ENCODE measurements around the gene ST6GALNAC3. TPM values are rescaled to one million over a fixed set of nuclear protein-coding genes. Genes with fewer than 3 reads are reported as not detected.

ST6GALNAC3 gene
- polyA plus RNA-seq, 2 donors, result 0.27 to 0.29 TPM

DNA sequence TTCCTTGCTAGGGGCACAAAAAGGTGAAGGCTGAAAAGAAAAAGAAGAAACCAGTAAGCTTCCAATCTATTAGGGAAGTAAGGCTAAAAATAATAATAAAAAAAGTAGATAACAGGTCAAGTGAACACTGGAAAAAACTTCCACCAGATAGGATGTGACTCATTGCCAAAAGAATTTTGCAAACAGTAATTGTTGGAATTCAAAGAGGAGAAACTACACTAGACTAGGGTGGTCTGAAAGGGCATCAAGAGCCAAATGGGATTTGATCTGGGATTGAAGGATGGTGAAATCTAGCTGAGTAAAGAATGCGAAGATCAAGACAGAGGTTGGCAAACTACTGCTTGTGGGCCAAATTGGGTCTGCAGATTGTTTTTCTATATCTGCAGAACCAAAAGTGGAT is 6.0 kb upstream of the ST6GALNAC3 start:
- no peak overlapping the region for H3K4me3 ChIP-seq (ENCODE audit: low read depth in 1 of 2, low read length in 2 of 2)
- H3K27me3 ChIP-seq (ENCODE audit: control insufficient read depth in 1 of 2, insufficient read depth in 2 of 2, low read length in 2 of 2), result no peaks in the 10 kb centered on the region
- H3K4me1 ChIP-seq (ENCODE audit: control insufficient read depth in 2 of 2, insufficient read depth in 2 of 2, low read length in 1 of 2), result no peaks in the 10 kb centered on the region
- H3K27ac ChIP-seq (ENCODE audit: low read depth in 2 of 2, low read length in 1 of 2), result no peak overlapping the region
- H3K36me3 ChIP-seq (ENCODE audit: control insufficient read depth in 2 of 2, insufficient read depth in 2 of 2, low read length in 1 of 2), result no peaks in the 10 kb centered on the region
- no peaks in the 10 kb centered on the region for H3K9me3 ChIP-seq (ENCODE audit: control insufficient read depth in 2 of 2, insufficient read depth in 1 of 2, low read depth in 1 of 2, low read length in 1 of 2)
- WGBS, 2 donors, result 59 to 77% methylated on average over 1 of the region's 1 CpG

DNA sequence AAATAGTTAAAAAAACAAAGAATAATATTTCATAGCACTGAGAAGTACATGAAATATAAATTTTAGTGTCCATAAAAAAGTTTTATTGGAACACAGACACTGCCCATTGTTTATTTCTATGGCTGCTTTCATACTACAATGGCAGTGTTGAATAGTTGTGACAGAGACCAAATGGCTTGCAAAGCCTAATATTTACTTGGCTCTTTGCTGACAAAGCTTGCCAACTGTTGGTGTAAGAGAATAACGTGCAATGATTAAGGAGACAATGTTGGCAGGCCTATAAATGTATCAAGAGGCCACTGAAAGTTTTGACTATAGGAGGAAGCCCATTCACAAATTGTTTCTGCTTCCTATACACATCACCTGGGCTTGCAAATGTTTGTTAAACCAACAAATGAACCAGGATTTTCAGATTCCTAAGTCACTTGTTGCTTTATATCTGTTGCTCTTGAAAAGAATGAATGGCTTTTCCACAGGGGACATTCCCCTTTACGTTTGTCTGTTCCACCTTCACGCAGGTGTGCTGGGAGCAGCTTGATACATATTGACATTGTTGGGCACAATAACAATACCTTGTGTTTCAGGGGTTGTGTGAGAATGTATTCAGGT is 5.5 kb upstream of the ST6GALNAC3 start:
- no peak overlapping the region for H3K27ac ChIP-seq (ENCODE audit: low read depth in 2 of 2, low read length in 1 of 2)

DNA sequence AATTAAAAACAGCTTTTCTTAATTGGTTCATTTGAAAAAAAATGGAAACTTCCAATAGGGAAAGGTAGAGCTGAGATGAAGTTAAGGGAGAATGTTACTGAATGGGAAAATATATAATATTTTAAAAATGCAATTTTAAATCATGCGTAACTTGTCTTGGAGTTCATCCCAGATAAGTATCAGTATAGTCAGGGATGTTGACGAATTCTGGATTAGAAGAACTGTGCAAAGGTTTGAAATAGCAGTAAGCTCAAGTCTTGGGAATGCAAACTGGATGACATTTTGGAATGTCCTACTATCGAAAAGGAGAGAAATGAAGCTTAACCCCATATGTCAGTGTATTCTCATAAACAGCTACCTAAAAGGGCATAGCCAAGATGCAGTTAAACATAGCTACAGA is 4.0 kb upstream of the ST6GALNAC3 start:
- no peaks in the 10 kb centered on the region for H3K27me3 ChIP-seq (ENCODE audit: control insufficient read depth in 1 of 2, insufficient read depth in 2 of 2, low read length in 2 of 2)
- H3K27ac ChIP-seq (ENCODE audit: low read depth in 2 of 2, low read length in 1 of 2), result no peak overlapping the region
- H3K9me3 ChIP-seq (ENCODE audit: control insufficient read depth in 2 of 2, insufficient read depth in 1 of 2, low read depth in 1 of 2, low read length in 1 of 2), result no peaks in the 10 kb centered on the region
- no peaks in the 10 kb centered on the region for H3K36me3 ChIP-seq (ENCODE audit: control insufficient read depth in 2 of 2, insufficient read depth in 2 of 2, low read length in 1 of 2)
- peaks cover 0 to 2% of the 10 kb centered on the region in 2 donors for H3K4me1 ChIP-seq (ENCODE audit: control insufficient read depth in 2 of 2, insufficient read depth in 2 of 2, low read length in 1 of 2)
- H3K4me3 ChIP-seq (ENCODE audit: low read depth in 1 of 2, low read length in 2 of 2), result no peak overlapping the region
- 47 to 70% methylated on average over 3 of the region's 3 CpGs for WGBS, 2 donors

More for the DNA sequence above, 5.5 kb upstream of the ST6GALNAC3 start:
- H3K27me3 ChIP-seq (ENCODE audit: control insufficient read depth in 1 of 2, insufficient read depth in 2 of 2, low read length in 2 of 2), result no peaks in the 10 kb centered on the region
- no peaks in the 10 kb centered on the region for H3K9me3 ChIP-seq (ENCODE audit: control insufficient read depth in 2 of 2, insufficient read depth in 1 of 2, low read depth in 1 of 2, low read length in 1 of 2)
- no peak overlapping the region for H3K4me3 ChIP-seq (ENCODE audit: low read depth in 1 of 2, low read length in 2 of 2)
- 51 to 52% methylated on average over 3 of the region's 3 CpGs for WGBS, 2 donors
- no peaks in the 10 kb centered on the region for H3K36me3 ChIP-seq (ENCODE audit: control insufficient read depth in 2 of 2, insufficient read depth in 2 of 2, low read length in 1 of 2)
- H3K4me1 ChIP-seq (ENCODE audit: control insufficient read depth in 2 of 2, insufficient read depth in 2 of 2, low read length in 1 of 2), result no peaks in the 10 kb centered on the region

DNA sequence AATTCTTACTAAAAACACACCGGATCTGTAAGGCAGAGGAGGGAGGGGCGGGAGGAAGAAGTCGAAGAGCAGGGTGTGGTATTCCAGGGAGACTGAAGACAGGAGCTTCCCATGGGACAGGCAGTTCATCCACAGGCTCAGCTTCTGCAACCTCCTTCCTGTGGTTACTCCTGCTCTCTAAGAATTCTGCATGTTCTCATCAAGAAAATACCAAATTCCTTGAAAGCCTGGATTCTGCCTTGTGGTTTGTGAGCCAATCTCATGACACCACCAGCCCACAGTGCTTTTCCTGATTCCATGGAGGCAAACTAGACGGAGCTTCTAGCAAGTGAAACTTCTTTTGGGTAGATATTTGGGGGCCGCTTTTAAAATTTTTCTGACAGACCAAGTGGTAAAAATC is 1.1 kb upstream of the ST6GALNAC3 start:
- Histone ChIP-seq H3K27me3 (ENCODE audit: control insufficient read depth in 1 of 2, insufficient read depth in 2 of 2, low read length in 2 of 2) (no peaks in the 10 kb centered on the region), H3K36me3 (ENCODE audit: control insufficient read depth in 2 of 2, insufficient read depth in 2 of 2, low read length in 1 of 2) (no peaks in the 10 kb centered on the region), H3K4me3 (ENCODE audit: low read depth in 1 of 2, low read length in 2 of 2) (no peak overlapping the region), H3K4me1 (ENCODE audit: control insufficient read depth in 2 of 2, insufficient read depth in 2 of 2, low read length in 1 of 2) (peaks cover 0 to 2% of the 10 kb centered on the region in 2 donors), H3K27ac (ENCODE audit: low read depth in 2 of 2, low read length in 1 of 2) (no peak overlapping the region), H3K9me3 (ENCODE audit: control insufficient read depth in 2 of 2, insufficient read depth in 1 of 2, low read depth in 1 of 2, low read length in 1 of 2) (no peaks in the 10 kb centered on the region)
- 77 to 84% methylated on average over 5 of the region's 5 CpGs for WGBS, 2 donors

DNA sequence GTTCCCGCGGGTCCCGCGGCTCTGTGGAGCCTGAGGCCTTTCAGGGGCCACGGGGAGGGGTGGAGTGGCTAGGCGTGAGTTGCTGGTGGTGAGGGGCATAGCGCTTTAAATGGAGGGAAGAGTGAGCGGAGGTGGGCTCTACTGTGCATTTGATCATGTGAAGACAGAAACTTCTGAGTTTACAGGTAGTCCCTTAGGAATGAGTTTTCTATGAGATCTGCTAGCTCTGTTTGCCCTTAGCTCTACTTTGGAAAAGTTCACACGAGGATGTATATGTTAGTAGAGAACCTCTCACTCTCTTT is 593 bp downstream of the ST6GALNAC3 start:
- peak overlapping the region; percentile 60 to 62 for H3K4me3 ChIP-seq (ENCODE audit: low read depth in 1 of 2, low read length in 2 of 2)
- no peaks in the 10 kb centered on the region for H3K27me3 ChIP-seq (ENCODE audit: control insufficient read depth in 1 of 2, insufficient read depth in 2 of 2, low read length in 2 of 2)
- peak overlapping the region in 1 of 2 donors; percentile 70 for H3K27ac ChIP-seq (ENCODE audit: low read depth in 2 of 2, low read length in 1 of 2)
- H3K9me3 ChIP-seq (ENCODE audit: control insufficient read depth in 2 of 2, insufficient read depth in 1 of 2, low read depth in 1 of 2, low read length in 1 of 2), result no peaks in the 10 kb centered on the region
- peaks cover 0 to 2% of the 10 kb centered on the region in 2 donors for H3K4me1 ChIP-seq (ENCODE audit: control insufficient read depth in 2 of 2, insufficient read depth in 2 of 2, low read length in 1 of 2)
- no peaks in the 10 kb centered on the region for H3K36me3 ChIP-seq (ENCODE audit: control insufficient read depth in 2 of 2, insufficient read depth in 2 of 2, low read length in 1 of 2)
- 24 to 31% methylated on average over 9 of the region's 9 CpGs for WGBS, 2 donors

DNA sequence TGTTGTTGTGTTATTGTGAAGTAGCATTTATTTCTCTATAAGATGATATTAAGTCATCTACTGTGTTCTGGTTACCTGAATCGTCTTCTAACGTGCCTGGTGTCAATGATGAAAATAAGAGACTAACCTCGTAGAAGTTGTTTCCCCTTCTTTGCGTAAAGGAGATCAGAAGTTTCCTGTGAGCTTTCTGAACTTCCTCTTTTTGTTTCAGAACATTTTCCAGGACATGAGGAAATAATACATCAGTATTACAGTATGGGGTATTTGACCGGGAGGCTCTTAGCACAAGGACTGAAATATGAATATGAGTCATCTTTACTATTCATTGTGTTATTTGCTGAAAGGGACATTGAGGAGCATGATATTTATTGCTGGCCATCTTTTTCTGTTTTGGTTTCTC is 1.3 kb downstream of the ST6GALNAC3 start:
- 67% methylated on average over 5 of the region's 5 CpGs for WGBS, 2 donors
- Histone ChIP-seq H3K4me1 (ENCODE audit: control insufficient read depth in 2 of 2, insufficient read depth in 2 of 2, low read length in 1 of 2) (peaks cover 0 to 2% of the 10 kb centered on the region in 2 donors), H3K27me3 (ENCODE audit: control insufficient read depth in 1 of 2, insufficient read depth in 2 of 2, low read length in 2 of 2) (no peaks in the 10 kb centered on the region), H3K9me3 (ENCODE audit: control insufficient read depth in 2 of 2, insufficient read depth in 1 of 2, low read depth in 1 of 2, low read length in 1 of 2) (no peaks in the 10 kb centered on the region), H3K36me3 (ENCODE audit: control insufficient read depth in 2 of 2, insufficient read depth in 2 of 2, low read length in 1 of 2) (no peaks in the 10 kb centered on the region), H3K4me3 (ENCODE audit: low read depth in 1 of 2, low read length in 2 of 2) (peak overlapping the region in 1 of 2 donors; percentile 60), H3K27ac (ENCODE audit: low read depth in 2 of 2, low read length in 1 of 2) (no peak overlapping the region)

DNA sequence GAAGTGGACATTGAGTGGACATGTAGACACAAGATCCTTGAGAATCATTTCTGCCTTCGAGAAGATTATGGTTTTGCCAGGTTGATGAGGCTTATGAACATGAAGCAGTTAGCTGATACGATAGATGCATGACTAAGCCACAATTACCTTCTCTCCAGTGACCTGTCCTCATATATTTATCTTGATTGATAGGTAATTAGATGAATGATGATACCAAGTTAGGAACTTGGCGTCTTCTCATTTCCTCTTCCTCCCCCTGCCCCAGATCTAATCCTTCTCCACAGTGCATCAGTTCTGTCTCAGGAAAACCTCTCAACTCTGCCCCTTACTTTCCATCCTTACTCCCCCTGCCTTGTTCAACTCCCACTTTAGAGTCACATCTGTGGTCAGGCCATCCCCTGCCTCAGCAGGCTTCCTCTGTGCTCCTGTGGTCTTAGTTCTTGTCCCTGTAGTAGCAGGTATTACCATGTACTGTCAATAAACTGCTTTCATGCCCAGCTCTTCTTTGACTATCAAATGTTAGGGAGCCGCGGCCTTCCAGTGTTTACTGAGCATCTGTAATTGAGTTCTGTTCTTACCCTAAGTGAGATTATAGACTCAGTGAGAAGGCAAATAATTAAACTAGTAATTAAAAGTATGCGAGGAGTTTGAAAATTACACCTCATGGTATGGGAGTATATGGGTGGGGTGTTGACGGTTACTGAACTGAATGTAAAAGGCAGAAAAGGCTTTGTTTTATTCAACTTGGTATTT is 5.1 kb downstream of the ST6GALNAC3 start:
- WGBS, 2 donors, result 87 to 91% methylated on average over 7 of the region's 7 CpGs
- H3K4me3 ChIP-seq (ENCODE audit: low read depth in 1 of 2, low read length in 2 of 2), result no peak overlapping the region
- H3K36me3 ChIP-seq (ENCODE audit: control insufficient read depth in 2 of 2, insufficient read depth in 2 of 2, low read length in 1 of 2), result no peaks in the 10 kb centered on the region
- no peaks in the 10 kb centered on the region for H3K27me3 ChIP-seq (ENCODE audit: control insufficient read depth in 1 of 2, insufficient read depth in 2 of 2, low read length in 2 of 2)
- H3K4me1 ChIP-seq (ENCODE audit: control insufficient read depth in 2 of 2, insufficient read depth in 2 of 2, low read length in 1 of 2), result no peaks in the 10 kb centered on the region
- no peak overlapping the region for H3K27ac ChIP-seq (ENCODE audit: low read depth in 2 of 2, low read length in 1 of 2)
- H3K9me3 ChIP-seq (ENCODE audit: control insufficient read depth in 2 of 2, insufficient read depth in 1 of 2, low read depth in 1 of 2, low read length in 1 of 2), result no peaks in the 10 kb centered on the region

DNA sequence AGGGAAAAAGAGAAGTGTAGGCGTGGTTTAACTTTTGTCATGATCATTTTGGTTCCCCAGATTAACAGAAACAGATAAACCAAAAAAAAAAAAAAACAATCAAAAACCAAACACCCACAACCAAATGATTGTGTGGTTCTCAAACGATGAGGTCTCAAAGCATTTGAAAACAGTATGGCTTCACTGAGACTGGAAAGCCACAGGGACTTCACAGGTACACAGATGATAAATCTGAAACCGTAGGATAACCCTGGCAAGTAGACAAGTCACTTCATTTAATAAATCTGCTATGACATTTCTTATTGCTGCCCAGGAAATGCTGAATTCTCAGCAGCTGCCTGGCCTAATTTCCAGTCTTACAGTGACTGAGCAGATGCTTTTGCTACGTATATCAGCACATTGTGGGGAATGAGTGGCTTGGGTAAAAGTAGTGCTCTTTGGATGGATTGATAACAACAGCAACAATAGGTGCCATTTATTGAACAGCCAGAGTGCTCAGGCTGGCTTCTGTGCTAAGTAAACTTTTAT is 6.1 kb downstream of the ST6GALNAC3 start:
- WGBS, 2 donors, result 43 to 51% methylated on average over 4 of the region's 4 CpGs
- Histone ChIP-seq H3K27ac (ENCODE audit: low read depth in 2 of 2, low read length in 1 of 2) (no peak overlapping the region), H3K27me3 (ENCODE audit: control insufficient read depth in 1 of 2, insufficient read depth in 2 of 2, low read length in 2 of 2) (no peaks in the 10 kb centered on the region), H3K4me3 (ENCODE audit: low read depth in 1 of 2, low read length in 2 of 2) (no peak overlapping the region), H3K4me1 (ENCODE audit: control insufficient read depth in 2 of 2, insufficient read depth in 2 of 2, low read length in 1 of 2) (no peaks in the 10 kb centered on the region), H3K9me3 (ENCODE audit: control insufficient read depth in 2 of 2, insufficient read depth in 1 of 2, low read depth in 1 of 2, low read length in 1 of 2) (no peaks in the 10 kb centered on the region), H3K36me3 (ENCODE audit: control insufficient read depth in 2 of 2, insufficient read depth in 2 of 2, low read length in 1 of 2) (no peaks in the 10 kb centered on the region)

DNA sequence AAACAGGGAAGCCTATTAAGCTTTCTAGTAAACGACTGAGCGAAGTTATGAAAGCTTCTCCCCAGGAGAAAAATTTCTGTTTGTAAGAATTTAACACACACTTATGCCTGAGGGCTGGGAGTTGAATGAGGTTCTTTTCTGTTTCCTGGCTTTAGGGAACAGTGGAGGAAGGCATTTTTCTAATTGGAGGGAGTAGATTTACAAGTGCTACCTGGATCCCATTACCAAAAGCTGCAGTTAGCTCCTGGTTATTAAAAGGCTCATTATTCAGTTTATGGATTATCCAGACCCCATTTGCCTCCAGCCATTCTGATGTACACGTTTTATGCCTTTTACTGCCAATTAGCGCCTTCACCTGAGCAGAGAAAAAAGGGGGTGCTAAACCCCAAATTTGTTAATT is 7.5 kb downstream of the ST6GALNAC3 start:
- no peaks in the 10 kb centered on the region for H3K36me3 ChIP-seq (ENCODE audit: control insufficient read depth in 2 of 2, insufficient read depth in 2 of 2, low read length in 1 of 2)
- WGBS, 2 donors, result 82 to 83% methylated on average over 4 of the region's 4 CpGs
- no peak overlapping the region for H3K4me3 ChIP-seq (ENCODE audit: low read depth in 1 of 2, low read length in 2 of 2)
- H3K27me3 ChIP-seq (ENCODE audit: control insufficient read depth in 1 of 2, insufficient read depth in 2 of 2, low read length in 2 of 2), result no peaks in the 10 kb centered on the region
- no peaks in the 10 kb centered on the region for H3K4me1 ChIP-seq (ENCODE audit: control insufficient read depth in 2 of 2, insufficient read depth in 2 of 2, low read length in 1 of 2)
- H3K9me3 ChIP-seq (ENCODE audit: control insufficient read depth in 2 of 2, insufficient read depth in 1 of 2, low read depth in 1 of 2, low read length in 1 of 2), result no peaks in the 10 kb centered on the region
- H3K27ac ChIP-seq (ENCODE audit: low read depth in 2 of 2, low read length in 1 of 2), result no peak overlapping the region

DNA sequence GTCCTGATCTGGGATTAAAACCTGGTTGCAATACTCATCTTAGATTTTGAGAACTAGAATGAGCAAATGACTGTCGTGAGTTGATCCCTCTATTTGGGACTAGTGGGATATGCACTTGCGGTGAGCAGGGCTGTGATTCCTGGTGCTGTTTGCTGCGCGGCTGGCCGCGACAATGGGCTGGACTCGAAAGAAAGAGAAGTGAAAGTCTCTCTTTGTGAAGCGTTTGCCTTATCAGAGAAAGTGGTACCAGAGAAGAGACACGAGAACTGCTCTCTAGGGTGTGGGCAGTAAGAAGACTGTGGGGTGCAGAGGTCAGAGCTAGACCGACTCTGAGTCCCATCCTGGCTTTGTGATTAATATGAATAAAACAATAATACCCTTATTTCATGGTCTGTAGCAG is 8.6 kb downstream of the ST6GALNAC3 start:
- H3K27ac ChIP-seq (ENCODE audit: low read depth in 2 of 2, low read length in 1 of 2), result no peak overlapping the region
- H3K27me3 ChIP-seq (ENCODE audit: control insufficient read depth in 1 of 2, insufficient read depth in 2 of 2, low read length in 2 of 2), result no peaks in the 10 kb centered on the region
- H3K4me3 ChIP-seq (ENCODE audit: low read depth in 1 of 2, low read length in 2 of 2), result no peak overlapping the region
- no peaks in the 10 kb centered on the region for H3K36me3 ChIP-seq (ENCODE audit: control insufficient read depth in 2 of 2, insufficient read depth in 2 of 2, low read length in 1 of 2)
- H3K9me3 ChIP-seq (ENCODE audit: control insufficient read depth in 2 of 2, insufficient read depth in 1 of 2, low read depth in 1 of 2, low read length in 1 of 2), result no peaks in the 10 kb centered on the region
- WGBS, 2 donors, result 70 to 84% methylated on average over 10 of the region's 10 CpGs
- H3K4me1 ChIP-seq (ENCODE audit: control insufficient read depth in 2 of 2, insufficient read depth in 2 of 2, low read length in 1 of 2), result no peaks in the 10 kb centered on the region

Measured in esophagus (tissue), 2 donors.